Stimulated activated CD8-positive, alpha-beta memory T cell treated with anti-CD3 and anti-CD28 coated beads, Interleukin-4, amount 100 ng/mL, for 48 hours (primary cell): ENCODE results near the gene CREB3.

ENCODE experiments used
- DNase-seq: peaks from one replicate; pipeline ENCODE4 v3.0.0-alpha.2; 2020

Gene CREB3, protein sequence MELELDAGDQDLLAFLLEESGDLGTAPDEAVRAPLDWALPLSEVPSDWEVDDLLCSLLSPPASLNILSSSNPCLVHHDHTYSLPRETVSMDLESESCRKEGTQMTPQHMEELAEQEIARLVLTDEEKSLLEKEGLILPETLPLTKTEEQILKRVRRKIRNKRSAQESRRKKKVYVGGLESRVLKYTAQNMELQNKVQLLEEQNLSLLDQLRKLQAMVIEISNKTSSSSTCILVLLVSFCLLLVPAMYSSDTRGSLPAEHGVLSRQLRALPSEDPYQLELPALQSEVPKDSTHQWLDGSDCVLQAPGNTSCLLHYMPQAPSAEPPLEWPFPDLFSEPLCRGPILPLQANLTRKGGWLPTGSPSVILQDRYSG

DNA sequence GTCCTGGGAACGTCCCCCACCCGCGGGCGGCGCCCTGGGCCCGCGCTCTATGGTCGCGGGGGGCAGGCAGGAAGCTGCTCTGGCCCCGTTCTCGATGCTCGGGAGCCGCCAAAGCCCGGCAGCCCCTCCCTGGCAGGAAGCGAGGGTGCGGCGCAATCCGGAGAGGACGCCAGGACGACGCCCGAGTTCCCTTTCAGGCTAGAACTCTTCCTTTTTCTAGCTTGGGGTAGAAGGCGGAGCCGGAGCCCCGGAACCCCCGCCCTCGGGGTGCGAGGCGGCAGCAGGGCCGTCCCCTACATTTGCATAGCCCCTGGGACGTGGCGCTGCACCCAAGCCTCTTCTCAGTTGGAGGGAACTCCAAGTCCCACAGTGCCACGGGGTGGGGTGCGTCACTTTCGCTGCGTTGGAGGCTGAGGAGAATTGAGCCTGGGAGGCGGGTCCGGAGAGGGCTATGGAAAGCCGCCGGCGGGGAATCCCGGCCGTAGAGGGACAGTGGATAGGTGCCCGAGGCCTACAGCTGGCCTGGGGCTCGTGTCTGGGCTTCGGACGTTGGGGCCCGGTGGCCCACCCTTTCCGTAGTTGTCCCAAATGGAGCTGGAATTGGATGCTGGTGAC lies at the start of gene CREB3, which contains the start of gene TLN1:
Gene CREB3 (plus strand): TSS at position 482 of the 615 bp plus-strand sequence. CDS start 107 bp downstream, at position 589.
Gene TLN1 (minus strand): TSS at position 11 of the 615 bp plus-strand sequence. CDS start 6,501 bp downstream, outside the sequence.
- peak; percentile 97 for DNase-seq

DNA sequence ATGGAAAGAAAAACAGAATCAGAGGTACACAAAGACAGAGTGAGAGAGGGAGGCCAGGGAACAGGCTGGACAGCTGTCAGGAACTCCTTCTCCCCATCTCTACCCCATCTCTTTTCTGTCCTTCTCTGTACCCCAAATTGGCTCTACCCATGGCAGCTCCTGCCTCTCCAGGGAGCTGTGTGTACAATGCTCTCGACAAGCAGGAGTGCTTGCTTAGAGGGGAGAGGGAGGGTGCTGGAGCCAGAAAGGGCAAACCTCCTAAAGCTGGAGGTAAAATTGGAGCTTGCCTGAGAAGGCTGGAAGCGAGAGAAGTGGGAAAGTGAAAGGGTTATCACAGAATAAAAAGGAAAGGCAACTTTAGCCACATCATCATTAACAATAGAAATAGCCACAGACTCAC lies 49.1 kb upstream of the CREB3 start:
- DNase-seq, result no peak

DNA sequence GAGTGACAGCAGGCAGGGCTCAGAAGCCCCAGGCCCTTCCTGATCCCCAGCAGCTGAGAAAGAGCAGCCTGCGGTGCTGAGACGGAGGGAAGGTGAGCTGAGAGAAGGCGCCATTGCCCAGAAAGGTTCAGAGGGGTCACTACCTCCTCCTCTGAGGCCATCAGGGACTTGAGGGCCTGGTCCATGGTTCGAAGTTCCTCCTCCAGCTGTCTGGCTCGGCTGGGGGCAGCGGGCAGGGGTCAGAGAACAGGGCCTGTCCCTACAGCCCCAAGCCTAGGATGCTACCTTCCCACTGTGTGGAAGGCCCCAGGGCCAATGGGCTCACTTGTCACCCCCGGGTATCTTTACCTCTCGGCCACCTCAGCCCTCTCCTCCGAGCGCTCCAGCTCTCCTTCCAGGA lies 47.5 kb upstream of the CREB3 start:
- no peak for DNase-seq

DNA sequence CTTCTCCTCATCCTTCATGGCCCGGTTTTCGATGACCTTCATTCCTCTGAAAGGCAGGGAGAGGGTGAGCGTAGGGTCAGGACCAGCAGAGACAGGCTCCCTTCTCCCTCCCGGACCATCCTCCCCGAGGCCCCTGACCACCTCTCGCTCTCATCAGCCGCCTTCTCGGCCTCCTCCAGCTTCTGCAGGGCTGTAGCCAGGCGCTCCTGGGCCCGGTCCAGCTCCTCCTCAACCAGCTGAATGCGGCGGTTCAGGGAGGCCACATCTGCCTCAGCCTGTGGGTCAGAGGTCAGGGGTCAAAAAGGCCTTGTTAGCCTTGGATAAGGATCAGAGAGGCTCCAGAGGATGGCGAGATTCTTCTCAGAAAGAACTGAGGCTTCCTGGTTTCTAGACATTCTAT lies 47.0 kb upstream of the CREB3 start:
- no peak for DNase-seq

DNA sequence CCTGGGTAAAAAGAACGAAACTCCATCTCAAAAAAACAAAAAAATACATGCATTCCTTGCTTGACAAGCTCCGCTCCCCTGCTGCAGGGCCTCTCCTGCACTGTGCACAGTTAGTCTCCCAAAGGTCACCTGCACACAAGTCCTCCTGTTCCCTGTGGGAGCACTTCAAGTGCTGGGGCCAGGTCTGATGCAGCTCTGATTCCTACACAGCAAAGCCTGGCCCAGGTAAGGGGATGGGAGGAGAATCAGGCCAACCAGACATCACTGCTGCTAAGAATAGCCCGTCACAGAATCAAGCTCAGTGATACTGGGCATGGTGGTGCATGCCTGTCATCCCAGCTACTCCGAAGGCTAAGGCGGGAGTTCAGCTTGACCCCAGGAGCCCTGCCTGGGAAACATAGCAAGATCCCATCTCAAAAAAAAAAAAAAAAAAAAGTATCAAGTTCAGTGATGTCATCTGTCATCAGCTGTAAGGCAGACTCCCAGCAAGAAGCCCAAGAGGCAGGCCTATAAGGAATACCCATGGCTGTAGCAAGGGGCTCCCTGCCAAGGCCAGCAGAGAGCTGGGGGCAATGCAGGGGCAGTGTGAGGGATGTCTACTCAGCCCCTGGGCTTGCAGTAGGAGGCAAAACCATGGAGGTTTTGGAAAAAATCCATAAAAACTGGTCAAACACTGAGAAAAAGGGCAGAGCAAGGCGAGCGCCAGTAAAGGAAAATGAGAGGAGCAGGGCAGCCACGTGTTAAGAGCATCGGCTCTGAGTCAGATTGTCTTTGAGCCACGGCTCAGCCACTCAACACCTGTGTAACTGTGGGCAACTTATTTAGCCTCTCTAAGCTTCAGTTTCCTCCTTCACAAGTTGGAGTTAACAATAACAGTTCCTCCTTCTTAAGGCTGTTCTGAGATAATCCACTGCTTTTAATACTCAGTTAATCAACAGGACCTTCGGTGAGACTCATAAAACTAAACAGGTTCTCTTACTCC lies 46.0 kb upstream of the CREB3 start:
- DNase-seq, result no peak

DNA sequence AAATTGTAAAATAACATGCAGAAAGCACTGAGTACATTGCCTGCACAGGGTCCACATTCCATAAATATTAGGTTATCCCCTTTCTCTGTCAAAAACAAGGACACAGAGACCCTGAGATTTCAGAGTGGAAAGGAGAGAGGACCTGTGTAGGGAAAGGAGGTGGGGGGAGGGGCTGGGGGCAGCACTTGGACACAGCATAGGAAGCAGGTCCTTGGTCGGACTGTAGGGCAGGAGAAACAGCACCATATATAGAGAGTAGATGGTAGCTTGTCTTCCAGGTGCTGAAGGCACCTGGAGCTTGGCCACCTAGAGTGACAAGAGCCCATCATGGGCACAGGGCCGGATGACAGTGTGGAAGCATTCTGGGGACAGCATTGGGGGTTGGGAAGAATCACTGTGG lies 45.2 kb upstream of the CREB3 start:
- DNase-seq, result no peak

DNA sequence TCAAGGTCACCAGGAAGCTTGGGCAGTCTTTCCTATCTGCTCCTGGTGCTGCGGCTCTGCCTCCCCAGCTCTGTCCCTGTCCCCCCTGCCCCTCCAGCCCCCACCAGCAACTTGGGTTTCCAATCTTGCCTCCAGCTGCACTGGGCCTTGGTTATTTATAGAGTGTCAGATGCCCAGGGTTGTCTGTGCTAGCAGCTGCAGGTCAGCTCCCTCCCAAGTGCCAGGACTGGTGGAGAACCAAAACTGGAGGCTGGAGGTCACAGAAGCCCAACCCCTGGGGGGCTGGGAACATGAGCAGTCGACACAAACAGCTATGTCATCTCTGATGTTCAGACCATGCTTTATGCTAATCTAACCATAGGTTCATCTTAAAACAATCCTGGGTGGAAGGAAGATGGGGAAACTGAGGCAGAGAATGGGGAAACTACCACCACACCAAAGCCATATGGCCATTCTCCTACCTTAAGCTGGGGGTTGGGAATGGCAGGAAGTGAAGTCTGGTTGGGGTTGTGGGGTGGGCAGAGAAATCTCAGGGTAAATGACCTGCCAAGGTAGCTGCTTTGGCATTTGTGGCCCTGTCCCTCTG lies 44.4 kb upstream of the CREB3 start:
- DNase-seq, result no peak

DNA sequence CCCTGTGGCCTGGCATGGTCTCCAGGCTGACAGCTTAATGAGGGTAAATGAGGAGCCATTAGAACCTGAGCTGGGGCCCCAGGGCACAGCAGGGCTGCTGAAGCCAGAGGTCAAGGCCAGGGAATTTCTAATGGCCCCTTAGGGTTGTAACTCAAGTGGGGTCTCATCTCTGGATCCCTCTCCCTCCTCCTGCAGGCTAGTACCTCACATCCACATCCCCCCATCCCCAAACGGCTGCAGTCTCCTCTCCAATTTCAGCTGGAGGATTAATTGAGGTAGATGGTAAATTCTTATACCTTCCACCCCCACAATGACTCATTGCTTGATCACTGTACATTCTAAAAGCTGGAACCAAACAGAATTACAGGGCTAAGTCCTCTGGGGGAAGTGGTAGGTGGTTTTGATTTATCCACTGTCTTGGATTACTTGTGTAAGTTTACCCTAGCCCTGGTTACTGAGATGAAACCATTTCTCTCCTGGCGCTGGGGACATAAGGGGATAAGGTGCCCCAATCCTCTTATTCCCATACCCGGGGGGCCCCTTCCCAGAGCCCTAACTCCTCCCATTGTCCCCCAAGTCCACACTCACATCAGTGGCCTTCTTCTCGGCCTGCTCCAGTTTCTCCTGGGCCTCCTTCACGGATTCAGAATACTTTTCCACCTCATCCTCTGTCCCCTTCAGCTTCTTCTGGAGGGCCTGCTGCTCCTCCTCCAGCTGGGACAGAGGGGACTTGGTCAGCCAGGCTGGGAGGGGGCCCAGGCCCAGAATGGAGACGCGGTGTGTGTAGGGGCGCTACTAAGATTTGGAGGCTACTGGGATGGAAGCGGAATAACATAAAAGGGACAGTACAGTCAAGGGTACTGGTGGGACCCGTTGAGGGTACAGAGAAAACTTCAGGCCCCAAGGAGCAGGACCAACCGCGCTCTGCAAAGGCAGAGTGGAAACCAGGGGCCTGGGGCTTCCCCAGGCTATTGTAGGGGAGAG lies 43.6 kb upstream of the CREB3 start:
- DNase-seq, result no peak

DNA sequence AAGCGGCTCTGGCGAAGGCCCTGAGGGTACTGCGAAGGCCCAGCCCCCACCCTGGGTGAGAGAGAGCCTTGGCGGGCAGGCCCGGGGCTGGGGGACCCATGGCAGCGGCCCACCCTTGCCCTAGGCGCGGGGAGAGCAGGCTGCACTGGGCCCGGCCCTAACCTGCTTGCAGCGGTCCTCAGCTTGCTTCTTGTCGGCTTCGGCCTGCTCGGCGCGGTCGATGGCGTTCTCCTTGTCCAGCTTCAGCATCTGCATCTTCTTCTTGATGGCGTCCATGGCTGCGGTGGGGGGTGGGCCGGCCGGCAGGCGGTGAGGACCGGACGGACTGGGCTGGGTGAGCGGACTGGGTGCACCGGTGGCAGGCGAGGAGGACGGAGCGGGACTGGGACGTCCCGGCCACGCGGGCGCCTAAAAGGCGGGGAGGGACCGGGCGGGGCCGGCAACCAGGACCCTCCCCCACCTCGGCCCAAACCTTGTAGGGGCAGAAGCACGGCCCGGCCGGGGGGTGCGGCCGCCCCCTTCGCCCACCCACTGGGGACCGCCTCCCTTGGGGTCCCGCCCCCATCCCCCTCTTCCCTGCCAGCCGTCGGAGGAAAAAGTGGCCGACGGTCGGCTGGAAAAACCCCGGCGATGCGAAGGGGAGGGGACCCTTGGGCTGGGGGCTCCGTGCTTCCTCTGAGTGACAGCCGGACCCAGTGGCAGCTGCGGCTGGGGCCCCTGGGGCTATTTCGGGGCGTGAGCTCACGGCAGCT lies 42.7 kb upstream of the CREB3 start, which contains the start of gene TPM2:
Gene TPM2 (minus strand): TSS at position 384 of the 752 bp plus-strand sequence. CDS start 108 bp downstream, at position 276.
- DNase-seq, result no peak

DNA sequence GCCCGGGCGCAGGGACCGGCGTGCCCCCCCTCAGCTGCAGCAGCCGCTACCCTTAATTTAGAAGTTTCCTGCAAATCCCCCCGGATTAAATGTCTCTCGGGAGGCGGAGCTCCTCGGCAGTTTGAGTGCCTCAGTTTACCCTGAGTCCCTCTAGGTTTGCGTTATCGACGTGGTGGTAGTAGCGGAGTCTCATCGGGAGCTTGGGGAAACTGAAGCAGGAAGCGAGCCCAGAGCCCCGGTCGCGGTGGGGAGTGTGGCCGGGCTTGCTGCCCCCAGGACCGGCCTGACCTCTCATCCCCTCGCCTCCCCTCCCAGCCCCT lies 42.2 kb upstream of the CREB3 start:
- no peak for DNase-seq

DNA sequence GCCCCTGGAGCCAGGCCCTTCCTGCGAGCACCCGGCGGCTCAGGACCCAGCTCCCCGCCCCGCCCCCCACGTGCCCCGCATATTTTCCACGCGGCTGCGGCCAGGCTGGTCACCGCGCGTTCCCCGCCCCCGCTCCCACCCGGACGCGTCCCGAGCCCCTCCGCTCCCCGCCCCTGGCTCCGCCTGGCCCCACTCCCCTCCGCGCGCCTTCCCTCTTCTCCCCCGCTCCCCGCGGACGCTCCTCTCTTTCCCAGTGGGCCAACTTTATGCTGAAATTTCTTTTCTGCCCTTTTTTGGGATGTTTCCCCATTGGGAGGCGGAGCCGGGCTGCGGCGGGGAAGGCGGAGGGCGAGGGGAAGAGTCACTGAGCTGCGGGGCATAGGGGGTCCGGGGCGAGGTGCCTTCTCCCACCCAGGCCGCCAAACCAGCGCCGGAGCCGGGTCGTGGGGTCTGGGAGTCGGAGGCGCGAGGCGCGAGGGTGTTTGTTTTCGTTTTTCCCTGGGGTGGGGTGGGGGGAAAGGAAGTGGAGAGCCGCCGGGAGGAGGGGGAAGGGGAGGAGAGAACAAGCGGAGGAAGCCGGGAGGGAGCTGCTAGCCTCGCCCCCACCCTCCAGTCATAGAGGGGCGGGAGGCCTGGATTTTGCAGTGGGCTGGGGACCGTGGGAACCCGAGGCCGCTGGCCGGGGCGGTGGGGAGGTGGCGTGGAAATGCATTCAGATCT lies 41.7 kb upstream of the CREB3 start:
- DNase-seq, result peak; percentile 54

DNA sequence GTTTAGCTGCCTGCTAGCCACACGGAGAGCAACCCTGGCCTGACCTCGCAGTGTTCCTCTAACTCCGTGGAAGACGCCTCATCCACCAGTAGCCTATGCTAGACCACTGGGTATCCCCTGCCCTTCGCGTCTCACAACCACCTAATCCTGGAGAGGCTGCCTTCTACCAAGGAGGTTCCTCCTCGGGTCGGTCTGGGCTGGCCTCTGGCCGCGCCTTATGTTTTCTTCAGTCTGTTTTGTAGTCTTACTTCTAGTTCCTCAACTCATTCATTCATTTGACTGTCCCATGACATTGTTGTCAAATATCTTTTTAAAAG lies 41.2 kb upstream of the CREB3 start:
- DNase-seq, result no peak

DNA sequence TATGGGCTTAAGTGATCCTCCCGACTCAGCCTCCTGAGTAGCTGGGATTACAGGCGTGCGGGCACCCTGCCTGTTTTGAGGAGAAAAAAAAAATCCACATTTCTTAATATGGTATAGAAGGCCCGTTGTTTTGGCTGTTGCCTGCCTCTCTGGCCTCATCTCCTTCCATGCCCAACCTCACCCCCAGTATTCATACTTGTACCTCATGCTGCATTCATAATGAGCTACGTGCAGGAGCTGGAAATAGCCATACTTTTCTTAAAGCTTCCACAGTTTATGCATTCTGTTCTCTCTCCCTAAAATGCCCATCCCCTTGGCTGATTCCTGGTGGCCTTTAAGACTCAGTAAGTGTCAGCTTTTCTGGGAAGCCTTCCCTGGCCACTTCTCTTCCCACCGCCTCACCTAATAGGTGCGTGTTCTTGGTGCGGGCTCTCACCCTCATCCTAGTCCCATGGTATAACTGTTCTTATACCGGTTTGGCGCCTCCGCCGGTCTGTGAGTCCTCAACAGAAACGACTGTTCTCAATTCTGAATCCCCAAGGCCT lies 40.6 kb upstream of the CREB3 start:
- DNase-seq, result no peak

DNA sequence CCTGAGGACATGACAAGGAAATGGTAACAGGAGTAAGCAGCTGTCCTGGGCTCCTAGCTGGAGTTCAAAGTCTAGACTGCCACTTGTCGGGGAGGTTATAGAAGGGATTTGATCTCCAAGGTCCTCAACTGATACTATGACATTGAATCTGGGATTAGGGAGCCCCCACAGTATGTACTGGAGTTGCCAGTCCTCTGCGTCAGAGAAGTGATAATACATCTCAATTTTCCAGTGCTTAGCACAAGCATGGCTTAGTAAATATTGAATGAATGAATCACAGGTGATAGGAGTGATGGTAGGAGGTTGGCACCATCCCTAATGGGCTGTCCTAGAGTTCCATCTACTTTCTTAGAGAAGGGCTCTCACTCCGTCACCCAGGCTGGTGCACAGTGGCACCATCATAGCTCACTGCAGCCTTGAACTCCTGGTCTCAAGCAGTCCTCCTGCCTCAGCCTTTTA lies 36.5 kb upstream of the CREB3 start:
- DNase-seq, result no peak

DNA sequence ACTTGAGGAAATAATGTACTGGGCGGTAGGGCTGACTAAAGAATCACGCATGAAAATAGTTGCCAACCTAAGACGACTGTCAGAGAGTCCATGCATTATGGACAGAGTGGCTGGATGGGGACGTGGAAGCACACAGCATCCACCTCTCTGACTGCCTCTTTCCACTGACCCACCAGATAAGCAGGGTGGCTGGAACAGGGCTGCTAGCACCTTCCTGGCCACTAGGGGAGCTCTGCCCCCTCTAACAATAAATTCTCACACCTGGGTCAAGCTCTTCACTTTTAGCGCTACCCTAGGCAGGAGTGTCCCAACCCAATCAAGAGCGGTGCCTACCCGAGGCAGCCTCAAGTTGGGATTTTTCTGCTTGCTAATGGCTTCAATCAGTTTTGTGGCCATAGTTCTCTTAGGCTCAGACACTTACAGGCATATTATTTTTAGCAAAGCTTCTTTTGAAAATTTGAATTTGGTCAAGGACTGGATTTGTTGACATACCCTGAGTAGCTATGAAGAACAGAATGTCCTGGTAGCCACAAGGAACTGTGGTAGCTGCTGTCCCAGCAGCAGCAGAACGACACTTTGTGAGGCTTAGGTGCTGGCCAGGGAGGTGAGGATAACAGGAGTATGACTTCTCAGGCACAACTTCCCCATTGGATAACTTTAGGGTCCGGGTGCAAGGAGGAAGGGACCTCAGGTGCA lies 35.8 kb upstream of the CREB3 start:
- DNase-seq, result peak; percentile 70

DNA sequence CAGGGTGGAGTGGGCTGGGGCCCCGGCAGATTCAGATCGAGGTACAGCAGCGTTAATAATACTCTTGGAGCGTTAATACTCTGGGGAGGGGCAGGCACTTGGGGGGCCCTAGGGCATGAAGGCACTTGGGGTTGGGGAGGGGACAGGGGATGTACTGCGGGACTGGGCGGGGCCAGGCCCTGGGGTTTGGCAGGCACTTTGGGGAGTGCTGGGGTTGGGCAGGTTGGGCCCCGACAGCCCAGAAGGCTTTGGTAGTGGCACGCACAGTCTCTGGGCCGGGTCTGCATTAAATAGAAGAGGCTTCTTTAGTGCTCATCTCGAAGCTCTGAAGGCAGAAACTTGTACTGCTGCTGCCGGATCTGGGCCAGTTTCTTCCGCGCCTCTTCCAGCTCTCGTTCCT lies 35.0 kb upstream of the CREB3 start:
- no peak for DNase-seq

DNA sequence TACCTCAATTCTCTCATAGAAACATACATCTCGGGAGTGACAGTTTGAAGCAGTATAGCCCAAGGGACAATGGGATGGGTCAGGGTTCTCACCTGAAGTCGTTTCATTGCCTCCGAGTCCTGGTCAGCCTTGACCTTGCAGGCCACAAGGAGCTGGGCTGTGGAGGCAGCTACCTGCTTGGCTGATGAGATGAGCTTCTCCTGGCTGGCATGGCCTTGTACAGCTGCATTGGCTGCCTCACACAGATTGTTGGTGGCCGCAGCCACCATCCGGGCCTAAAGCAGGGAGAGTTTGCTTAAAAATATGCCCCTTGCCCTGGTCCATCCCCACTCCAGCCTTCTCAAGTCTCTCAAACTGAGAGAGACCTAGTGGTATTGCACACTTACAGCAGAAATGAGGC lies 34.2 kb upstream of the CREB3 start:
- DNase-seq, result no peak

DNA sequence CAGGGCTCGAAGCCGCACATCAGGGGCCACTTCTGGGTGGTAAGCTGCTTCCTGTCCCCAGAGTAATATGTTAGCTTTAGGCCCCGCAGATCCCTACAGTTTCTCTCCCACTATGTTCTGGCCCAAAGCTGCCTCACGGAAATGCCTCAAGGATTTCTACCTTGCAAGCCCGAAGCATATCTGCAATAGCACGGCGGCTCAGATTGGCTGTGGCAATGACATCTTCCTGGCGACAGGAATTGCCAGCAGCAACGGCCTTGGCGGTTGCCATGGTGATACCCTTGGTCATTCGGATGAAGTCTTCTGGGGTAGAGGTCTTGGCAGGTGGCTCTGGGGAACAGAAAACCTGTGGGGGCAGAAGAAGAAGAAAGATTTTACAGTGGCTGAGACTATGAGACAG lies 32.4 kb upstream of the CREB3 start:
- no peak for DNase-seq

DNA sequence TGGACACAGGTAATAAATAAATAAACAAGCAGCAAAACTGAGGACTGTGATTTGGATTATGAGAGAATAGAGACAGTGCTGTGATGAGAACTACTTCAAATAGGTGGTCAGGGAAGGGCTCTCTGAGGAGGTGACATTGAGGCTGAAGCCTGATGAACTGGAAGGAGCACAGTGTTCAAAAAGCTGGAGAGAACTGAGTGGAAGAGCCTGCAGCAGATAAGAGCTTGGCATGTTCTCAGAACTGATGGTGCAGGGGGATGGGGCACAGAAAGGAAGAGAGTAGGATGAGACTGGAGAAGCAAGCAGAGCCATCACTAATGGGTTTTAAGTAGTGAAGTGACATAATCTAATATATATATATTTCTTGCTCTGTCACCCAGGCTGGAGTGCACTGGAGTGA lies 31.5 kb upstream of the CREB3 start:
- DNase-seq, result no peak
